Epithelial cell of esophagus (primary cell): Measurements from ENCODE around the gene MVP.

Experiments
- DNase-seq: peaks from one replicate; pipeline ENCODE4 v3.0.0; 2010; ENCODE audit warnings: low read depth
- H3K4me3 ChIP-seq: 2 replicates; pipeline ENCODE4 v1.5.1; 2011; ENCODE audit warnings: mild to moderate bottlenecking, low read length, control low read depth
- TF ChIP-seq, protein P1 (sequence below): IDR thresholded peaks from 2 replicates; pipeline ENCODE4 v1.5.1; 2011; ENCODE audit warnings: low read depth, mild to moderate bottlenecking, low read length, control low read depth, inconsistent platforms; ENCODE audit not compliant: insufficient read depth; ENCODE audit errors: missing control alignments

Gene MVP

DNA sequence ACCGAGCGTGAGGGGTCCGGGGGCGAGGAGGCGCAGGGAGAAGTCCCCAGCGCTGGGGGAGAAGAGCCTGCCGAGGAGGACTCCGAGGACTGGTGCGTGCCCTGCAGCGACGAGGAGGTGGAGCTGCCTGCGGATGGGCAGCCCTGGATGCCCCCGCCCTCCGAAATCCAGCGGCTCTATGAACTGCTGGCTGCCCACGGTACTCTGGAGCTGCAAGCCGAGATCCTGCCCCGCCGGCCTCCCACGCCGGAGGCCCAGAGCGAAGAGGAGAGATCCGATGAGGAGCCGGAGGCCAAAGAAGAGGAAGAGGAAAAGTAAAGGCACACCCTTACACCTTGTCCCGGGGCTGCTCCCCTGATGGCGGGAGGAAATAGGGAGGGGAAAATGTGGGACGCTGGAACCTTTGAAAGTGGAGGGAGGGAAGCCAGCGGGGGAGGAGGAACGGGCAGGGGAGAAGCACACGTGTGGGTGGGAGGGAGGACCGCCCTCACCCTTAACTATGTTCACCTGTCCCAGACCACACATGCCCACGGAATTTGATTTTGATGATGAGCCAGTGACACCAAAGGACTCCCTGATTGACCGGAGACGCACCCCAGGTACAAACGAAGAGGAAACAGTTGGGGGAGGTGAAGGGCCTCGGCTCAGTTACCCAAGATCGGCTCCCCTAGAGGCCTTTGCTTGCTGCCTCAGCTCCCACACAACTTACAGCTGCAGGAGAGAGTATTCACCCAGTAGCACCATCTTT lies 3.4 kb upstream of the MVP start:
- peak; percentile 55 for DNase-seq
- peak overlapping the region; percentile 93 for H3K4me3 ChIP-seq
- TF ChIP-seq, protein P1, sequence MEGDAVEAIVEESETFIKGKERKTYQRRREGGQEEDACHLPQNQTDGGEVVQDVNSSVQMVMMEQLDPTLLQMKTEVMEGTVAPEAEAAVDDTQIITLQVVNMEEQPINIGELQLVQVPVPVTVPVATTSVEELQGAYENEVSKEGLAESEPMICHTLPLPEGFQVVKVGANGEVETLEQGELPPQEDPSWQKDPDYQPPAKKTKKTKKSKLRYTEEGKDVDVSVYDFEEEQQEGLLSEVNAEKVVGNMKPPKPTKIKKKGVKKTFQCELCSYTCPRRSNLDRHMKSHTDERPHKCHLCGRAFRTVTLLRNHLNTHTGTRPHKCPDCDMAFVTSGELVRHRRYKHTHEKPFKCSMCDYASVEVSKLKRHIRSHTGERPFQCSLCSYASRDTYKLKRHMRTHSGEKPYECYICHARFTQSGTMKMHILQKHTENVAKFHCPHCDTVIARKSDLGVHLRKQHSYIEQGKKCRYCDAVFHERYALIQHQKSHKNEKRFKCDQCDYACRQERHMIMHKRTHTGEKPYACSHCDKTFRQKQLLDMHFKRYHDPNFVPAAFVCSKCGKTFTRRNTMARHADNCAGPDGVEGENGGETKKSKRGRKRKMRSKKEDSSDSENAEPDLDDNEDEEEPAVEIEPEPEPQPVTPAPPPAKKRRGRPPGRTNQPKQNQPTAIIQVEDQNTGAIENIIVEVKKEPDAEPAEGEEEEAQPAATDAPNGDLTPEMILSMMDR = no peak

DNA sequence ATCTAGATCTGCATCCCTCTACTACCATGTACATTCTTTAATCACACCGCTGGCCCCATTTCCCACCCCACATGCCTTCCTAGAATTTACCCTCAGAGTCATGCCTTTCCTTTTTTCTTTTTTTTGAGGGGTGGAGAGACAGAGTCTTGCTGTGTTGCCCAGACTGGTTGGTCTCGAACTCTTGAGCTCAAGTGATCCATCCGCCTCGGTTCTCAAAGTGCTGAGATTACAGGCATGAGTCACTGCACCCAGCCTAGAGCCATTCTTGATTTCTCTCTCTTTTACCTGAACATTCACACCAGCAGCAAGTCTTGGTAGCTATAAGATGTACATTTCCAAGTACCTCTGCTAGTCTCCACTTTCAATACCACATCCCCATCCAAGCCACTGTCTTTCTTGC lies 2.2 kb upstream of the MVP start:
- TF ChIP-seq, protein P1 = no peak
- peak; percentile 31 for DNase-seq
- no peak overlapping the region for H3K4me3 ChIP-seq

DNA sequence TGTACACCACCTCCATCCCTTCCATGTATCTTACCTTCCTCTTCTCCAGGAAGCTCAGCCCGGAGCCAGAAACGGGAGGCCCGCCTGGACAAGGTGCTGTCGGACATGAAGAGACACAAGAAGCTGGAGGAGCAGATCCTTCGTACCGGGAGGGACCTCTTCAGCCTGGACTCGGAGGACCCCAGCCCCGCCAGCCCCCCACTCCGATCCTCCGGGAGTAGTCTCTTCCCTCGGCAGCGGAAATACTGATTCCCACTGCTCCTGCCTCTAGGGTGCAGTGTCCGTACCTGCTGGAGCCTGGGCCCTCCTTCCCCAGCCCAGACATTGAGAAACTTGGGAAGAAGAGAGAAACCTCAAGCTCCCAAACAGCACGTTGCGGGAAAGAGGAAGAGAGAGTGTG lies 756 bp upstream of the MVP start:
- DNase-seq = peak; percentile 44
- TF ChIP-seq, protein P1 = peak; percentile 43
- H3K4me3 ChIP-seq = peak overlapping the region; percentile 92

DNA sequence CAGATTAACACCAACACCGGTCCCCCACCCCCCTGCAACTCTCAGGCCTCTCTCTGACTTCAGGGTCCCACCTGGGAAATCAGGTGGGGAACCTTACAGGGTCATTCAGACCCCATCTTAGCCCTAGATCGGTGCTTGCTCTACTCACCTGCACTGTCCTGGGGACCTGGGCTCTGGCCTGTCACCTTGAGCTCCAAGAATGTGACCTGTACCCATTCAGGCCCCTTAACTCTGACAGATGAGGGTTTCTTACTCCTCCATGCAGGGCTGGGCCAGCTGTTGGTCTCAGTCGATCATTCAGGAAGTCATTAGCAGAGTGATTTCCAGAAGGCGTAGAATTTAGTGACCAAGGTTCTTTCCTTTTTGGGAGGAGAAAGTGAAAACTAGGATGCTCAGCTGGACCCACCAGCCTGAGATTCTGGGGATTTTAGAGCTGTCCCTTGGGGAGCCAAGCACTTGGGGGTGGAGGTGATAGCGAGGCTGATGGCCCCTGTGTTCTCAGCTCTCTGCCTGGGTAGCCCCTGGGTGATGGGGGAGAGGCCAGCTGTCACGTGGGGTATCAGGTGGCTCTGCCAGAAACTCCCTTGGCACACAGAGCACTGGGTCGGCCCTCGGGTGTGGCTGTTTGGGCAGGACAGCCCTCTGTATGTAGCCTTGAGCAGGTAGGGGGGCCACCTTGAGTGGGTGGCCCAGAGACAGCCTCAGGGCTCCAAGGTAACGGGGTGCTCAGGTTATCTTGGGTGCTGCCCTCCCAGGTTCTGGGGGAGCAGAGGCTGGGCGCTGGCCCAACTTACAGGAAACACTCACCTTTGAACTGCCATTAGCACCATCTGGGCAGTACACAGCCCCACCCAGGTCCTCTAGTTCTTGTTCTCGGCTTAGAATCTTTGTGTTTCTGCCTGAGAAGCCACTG lies 724 bp downstream of the MVP start:
- DNase-seq = peak; percentile 47
- TF ChIP-seq, protein P1 = no peak
- peak overlapping the region; percentile 92 for H3K4me3 ChIP-seq

DNA sequence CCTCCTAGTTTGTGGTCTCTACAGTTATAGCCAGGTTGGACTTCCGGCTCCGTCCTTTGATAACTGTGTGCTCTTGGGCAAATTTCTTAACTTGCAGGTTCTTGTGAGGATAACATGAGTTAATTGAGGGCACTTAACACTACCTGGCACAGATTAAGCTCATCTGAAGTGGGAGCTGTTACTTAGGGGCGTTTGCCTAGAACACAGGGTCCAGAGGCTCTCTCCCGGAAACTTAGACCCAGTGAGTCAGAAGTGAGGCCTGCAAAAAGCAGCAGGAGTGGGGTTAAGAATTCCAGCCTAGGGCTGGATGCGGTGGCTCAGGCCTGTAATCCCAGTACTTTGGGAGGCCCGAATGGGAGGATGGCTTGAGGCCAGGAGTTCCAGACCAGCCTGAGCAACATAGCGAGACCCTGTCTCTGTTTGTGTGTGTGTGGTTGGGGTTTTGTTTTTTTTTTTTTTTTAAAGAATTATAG lies 1.4 kb downstream of the MVP start:
- TF ChIP-seq, protein P1 = no peak
- peak overlapping the region; percentile 92 for H3K4me3 ChIP-seq
- peak; percentile 78 for DNase-seq

DNA sequence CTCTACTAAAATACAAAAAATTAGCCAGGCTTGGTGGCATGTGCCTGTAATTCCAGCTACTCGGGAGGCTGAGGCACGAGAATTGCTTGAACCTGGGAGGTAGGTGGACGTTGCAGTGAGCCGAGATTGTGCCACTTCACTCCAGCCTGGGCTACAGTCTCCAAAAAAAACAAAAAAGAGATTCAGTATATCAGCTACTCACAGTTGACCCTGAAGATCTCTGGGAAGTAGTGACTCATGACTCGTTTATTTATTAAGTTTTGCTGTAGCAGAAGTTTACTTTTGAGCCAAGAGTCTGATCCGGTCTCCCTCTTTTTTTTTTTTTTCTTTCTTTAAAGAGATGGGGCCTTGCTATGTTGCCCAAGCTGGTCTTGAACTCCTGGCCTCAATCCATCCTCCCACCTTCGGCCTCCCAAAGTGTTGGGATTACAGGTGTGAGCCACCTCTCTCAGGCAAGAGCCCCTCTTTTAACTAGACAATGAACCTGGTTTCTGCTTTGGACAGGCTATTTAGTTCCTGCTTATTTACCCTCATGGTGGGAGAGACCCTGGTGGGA lies 4.4 kb downstream of the MVP start:
- TF ChIP-seq, protein P1 = no peak
- no peak overlapping the region for H3K4me3 ChIP-seq
- DNase-seq = peak; percentile 36
